ENCODE results near the gene GLDC. TPM values are rescaled to one million over a fixed set of nuclear protein-coding genes. Genes with fewer than 3 reads are reported as not detected.
A peak's percentile ranks its signal among the peaks of the same experiment; 100 is the strongest.

Gene GLDC
- total RNA-seq, 1 donor from 2014 or later, result 10.3 TPM

GRCh38 chr9:6562201-6562600 lies 83.3 kb downstream of the GLDC start:
- Histone ChIP-seq H3K4me3 (ENCODE audit: low read depth, low read length) (no peak overlapping the region), H3K36me3 (ENCODE audit: control insufficient read depth, insufficient read depth, low read length) (no peaks in the 10 kb centered on the region), H3K27me3 (ENCODE audit: control insufficient read depth, insufficient read depth, low read length) (no peaks in the 10 kb centered on the region)
- TF ChIP-seq CTCF (IDR thresholded peaks at IDR 0.05; ENCODE audit: insufficient read depth, low read length, poor library complexity, severe bottlenecking), result no peak
- no peak for DNase-seq (ENCODE audit: low read depth)

GRCh38 chr9:6557883-6558616 lies 87.5 kb downstream of the GLDC start:
- H3K4me3 ChIP-seq (ENCODE audit: low read depth, low read length), result no peak overlapping the region
- H3K36me3 ChIP-seq (ENCODE audit: control insufficient read depth, insufficient read depth, low read length), result no peaks in the 10 kb centered on the region
- no peak for TF ChIP-seq CTCF (IDR thresholded peaks at IDR 0.05; ENCODE audit: insufficient read depth, low read length, poor library complexity, severe bottlenecking)
- no peaks in the 10 kb centered on the region for H3K27me3 ChIP-seq (ENCODE audit: control insufficient read depth, insufficient read depth, low read length)
- no peak for DNase-seq (ENCODE audit: low read depth)

GRCh38 chr9:6553866-6554265 lies 91.7 kb downstream of the GLDC start:
- no peak for TF ChIP-seq CTCF (IDR thresholded peaks at IDR 0.05; ENCODE audit: insufficient read depth, low read length, poor library complexity, severe bottlenecking)
- Histone ChIP-seq H3K27me3 (ENCODE audit: control insufficient read depth, insufficient read depth, low read length) (no peaks in the 10 kb centered on the region), H3K4me3 (ENCODE audit: low read depth, low read length) (no peak overlapping the region), H3K36me3 (ENCODE audit: control insufficient read depth, insufficient read depth, low read length) (peaks cover 1% of the 10 kb centered on the region)
- DNase-seq (ENCODE audit: low read depth), result no peak

- no peaks in the 10 kb centered on the region for H3K27me3 ChIP-seq (ENCODE audit: control insufficient read depth, insufficient read depth, low read length)
- no peak for DNase-seq (ENCODE audit: low read depth)
- no peak for TF ChIP-seq CTCF (IDR thresholded peaks at IDR 0.05; ENCODE audit: insufficient read depth, low read length, poor library complexity, severe bottlenecking)
- H3K4me3 ChIP-seq (ENCODE audit: low read depth, low read length), result no peak overlapping the region
- H3K36me3 ChIP-seq (ENCODE audit: control insufficient read depth, insufficient read depth, low read length), result peaks cover 1% of the 10 kb centered on the region
Measured at GRCh38 chr9:6552498-6553121, 92.9 kb downstream of the GLDC start.

GRCh38 chr9:6552033-6552432 lies 93.5 kb downstream of the GLDC start:
- H3K4me3 ChIP-seq (ENCODE audit: low read depth, low read length), result no peak overlapping the region
- H3K27me3 ChIP-seq (ENCODE audit: control insufficient read depth, insufficient read depth, low read length), result no peaks in the 10 kb centered on the region
- peaks cover 1% of the 10 kb centered on the region for H3K36me3 ChIP-seq (ENCODE audit: control insufficient read depth, insufficient read depth, low read length)
- no peak for DNase-seq (ENCODE audit: low read depth)
- peak; percentile 6 for TF ChIP-seq CTCF (IDR thresholded peaks at IDR 0.05; ENCODE audit: insufficient read depth, low read length, poor library complexity, severe bottlenecking)
